SKM-1 treated with dmso at 0.1 percent for 144 hours (cell line): ENCODE measurements around the gene KCTD12.
A peak's percentile ranks its signal among the peaks of the same experiment; 100 is the strongest.

Experiments used
- DNase-seq: peaks from one replicate; lab custom pipeline; 2025; ENCODE audit not compliant: unreplicated experiment; lab: John Stamatoyannopoulos, UW

The KCTD12 gene

GRCh38 chr13:76888421-76888820, 2.2 kb upstream of the KCTD12 start:
- DNase-seq = no peak

- DNase-seq = no peak
Measured at GRCh38 chr13:76887076-76887563, 915 bp upstream of the KCTD12 start.

GRCh38 chr13:76886005-76886291, 257 bp downstream of the KCTD12 start:
- no peak for DNase-seq

- peak; percentile 72 for DNase-seq
Measured at GRCh38 chr13:76885203-76886004, 801 bp downstream of the KCTD12 start.

GRCh38 chr13:76884907-76885202, 1.4 kb downstream of the KCTD12 start:
- no peak for DNase-seq

- DNase-seq = no peak
Measured at GRCh38 chr13:76884186-76884906, 1.9 kb downstream of the KCTD12 start.

GRCh38 chr13:76883236-76883635, 3.0 kb downstream of the KCTD12 start:
- no peak for DNase-seq

- peak; percentile 78 for DNase-seq
Measured at GRCh38 chr13:76882431-76882830, 3.8 kb downstream of the KCTD12 start.

GRCh38 chr13:76879883-76880270, 6.3 kb downstream of the KCTD12 start:
- DNase-seq = no peak

GRCh38 chr13:76879203-76879882, 6.9 kb downstream of the KCTD12 start:
- DNase-seq = peak; percentile 99

- no peak for DNase-seq
Measured at GRCh38 chr13:76878043-76878442, 8.2 kb downstream of the KCTD12 start.

GRCh38 chr13:76875271-76875815, 10.9 kb downstream of the KCTD12 start:
- DNase-seq = no peak

GRCh38 chr13:76874479-76874878, 11.7 kb downstream of the KCTD12 start:
- no peak for DNase-seq

GRCh38 chr13:76873445-76873844, 12.8 kb downstream of the KCTD12 start:
- no peak for DNase-seq

- DNase-seq = no peak
Measured at GRCh38 chr13:76872675-76873074, 13.5 kb downstream of the KCTD12 start.

GRCh38 chr13:76871432-76871831, 14.8 kb downstream of the KCTD12 start:
- no peak for DNase-seq

- DNase-seq = no peak
Measured at GRCh38 chr13:76868371-76868770, 17.8 kb downstream of the KCTD12 start.

- DNase-seq = no peak
Measured at GRCh38 chr13:76865996-76866503, 20.2 kb downstream of the KCTD12 start.

- no peak for DNase-seq
Measured at GRCh38 chr13:76865109-76865508, 21.1 kb downstream of the KCTD12 start.

- no peak for DNase-seq
Measured at GRCh38 chr13:76864259-76864658, 21.9 kb downstream of the KCTD12 start.

- no peak for DNase-seq
Measured at GRCh38 chr13:76863022-76863421, 23.2 kb downstream of the KCTD12 start.

GRCh38 chr13:76861859-76862258, 24.3 kb downstream of the KCTD12 start:
- DNase-seq = no peak
